SU-DHL-6 (cell line): Measurements from ENCODE around the gene ITGAE.
A peak's percentile ranks its signal among the peaks of the same experiment; 100 is the strongest.

ENCODE experiments used
- H2AFZ ChIP-seq: fragments of 200-600 bp; sonication (generic); 2 replicates; pipeline ENCODE4 v1.6.1; 2014; ENCODE audit warnings: low read depth, mild to moderate bottlenecking, moderate library complexity, mixed read lengths, antibody characterized with exemption, low read length; ENCODE audit not compliant: severe bottlenecking
- H3F3A ChIP-seq: fragments of 200-600 bp; shearing (Covaris generic); 2 replicates; pipeline ENCODE4 v1.6.0; 2016; ENCODE audit warnings: antibody characterized with exemption, mild to moderate bottlenecking; ENCODE audit not compliant: insufficient read depth
- H3K27ac ChIP-seq: fragments of 200-600 bp; sonication (generic); 2 replicates; pipeline ENCODE4 v1.5.1; 2016; ENCODE audit warnings: low read depth, mild to moderate bottlenecking, low read length, moderate library complexity, mixed read lengths
- H3K27me3 ChIP-seq: fragments of 200-600 bp; sonication (generic), shearing (Covaris generic); 2 replicates; pipeline ENCODE4 v1.6.0; 2014; ENCODE audit warnings: mild to moderate bottlenecking, low read length
- H3K36me3 ChIP-seq: fragments of 200-600 bp; sonication (generic); 2 replicates; pipeline ENCODE4 v1.6.1; 2014; ENCODE audit warnings: mild to moderate bottlenecking, low read length, mixed read lengths
- H3K4me2 ChIP-seq: fragments of 300-600, 200-600 bp; shearing (Covaris generic), sonication (generic); 2 replicates; pipeline ENCODE4 v1.6.0; 2014; ENCODE audit warnings: low read length, low read depth, mild to moderate bottlenecking; ENCODE audit not compliant: poor library complexity, severe bottlenecking
- H3K4me3 ChIP-seq: fragments of 200-600 bp; sonication (generic); 2 replicates; pipeline ENCODE4 v1.5.1; 2014; ENCODE audit warnings: antibody characterized with exemption, low read length, mild to moderate bottlenecking, mixed read lengths; ENCODE audit not compliant: insufficient read depth, poor library complexity, severe bottlenecking
- H3K79me2 ChIP-seq: fragments of 200-600 bp; sonication (generic); 2 replicates; pipeline ENCODE4 v1.6.1; 2014; ENCODE audit warnings: mild to moderate bottlenecking, low read length, moderate library complexity; ENCODE audit not compliant: insufficient read depth
- H3K9ac ChIP-seq: fragments of 200-600 bp; sonication (generic); 2 replicates; pipeline ENCODE4 v1.7.0; 2014; ENCODE audit warnings: mild to moderate bottlenecking, low read length
- H3K9me2 ChIP-seq: fragments of 200-600 bp; sonication (generic); replicated peaks from 2 replicates; pipeline ENCODE4 v1.6.1; 2014; ENCODE audit warnings: low read length; ENCODE audit not compliant: insufficient read depth
- H3K9me3 ChIP-seq: fragments of 200-600 bp; sonication (generic); 2 replicates; pipeline ENCODE4 v1.6.1; 2014; ENCODE audit warnings: low read length, mixed read lengths; ENCODE audit not compliant: insufficient read depth
- H4K20me1 ChIP-seq: fragments of 200-600 bp; sonication (generic); 2 replicates; pipeline ENCODE4 v1.6.1; 2014; ENCODE audit warnings: low read depth, mild to moderate bottlenecking, antibody characterized with exemption, low read length, moderate library complexity, mixed read lengths
- CTCF ChIP-seq: fragments of 200-600 bp; sonication (generic); IDR thresholded peaks from one replicate; pipeline ENCODE4 v1.5.1; 2017; ENCODE audit warnings: antibody characterized with exemption, mild to moderate bottlenecking, low read length, moderate library complexity; ENCODE audit not compliant: insufficient read depth, poor library complexity, severe bottlenecking
- EZH2phosphoT487 ChIP-seq: fragments of 200-600 bp; sonication (generic), shearing (Covaris generic); conservative IDR thresholded peaks from 2 replicates; pipeline ENCODE4 v1.6.1; 2018; ENCODE audit warnings: mild to moderate bottlenecking, antibody characterized with exemption, low read length, moderate library complexity, mixed read lengths

The ITGAE gene

GRCh38 chr17:3847165-3847670 is 46.2 kb upstream of the ITGAE start:
- Histone ChIP-seq H3K9me2 (no peaks in the 10 kb centered on the region), H3K9ac (no peak overlapping the region), H3K79me2 (peaks cover 19% of the 10 kb centered on the region), H3K27me3 (no peaks in the 10 kb centered on the region), H3F3A (0 out of 2 replicates have a peak, but pooled peaks cover 5% of the 10 kb centered on the region), H3K9me3 (no peaks in the 10 kb centered on the region), H3K4me3 (no peak overlapping the region), H3K4me2 (no peak overlapping the region), H4K20me1 (no peaks in the 10 kb centered on the region), H2AFZ (no peak overlapping the region), H3K27ac (no peak overlapping the region), H3K36me3 (no peaks in the 10 kb centered on the region)
- no peak for TF ChIP-seq EZH2phosphoT487
- TF ChIP-seq CTCF: no peak

GRCh38 chr17:3846437-3847164 is 45.6 kb upstream of the ITGAE start:
- Histone ChIP-seq H3K4me2 (peak overlapping the region; percentile 46), H3K9me2 (no peaks in the 10 kb centered on the region), H2AFZ (peak overlapping the region; percentile 6), H3F3A (0 out of 2 replicates have a peak, but pooled peaks cover 5% of the 10 kb centered on the region), H3K27me3 (no peaks in the 10 kb centered on the region), H3K36me3 (no peaks in the 10 kb centered on the region), H3K4me3 (no peak overlapping the region), H3K27ac (no peak overlapping the region), H4K20me1 (no peaks in the 10 kb centered on the region), H3K9me3 (no peaks in the 10 kb centered on the region), H3K9ac (no peak overlapping the region), H3K79me2 (peaks cover 19% of the 10 kb centered on the region)
- TF ChIP-seq EZH2phosphoT487 (no peak), CTCF (no peak)

GRCh38 chr17:3845621-3846436 is 44.8 kb upstream of the ITGAE start, which contains the start of gene NCBP3:
NCBP3 (minus strand) TSS chr17:3846246; CDS start chr17:3846223, 23 bp downstream.
- H2AFZ ChIP-seq: peak within 1 kb of the TSS; percentile 98
- no peaks in the 10 kb centered on the region for H4K20me1 ChIP-seq
- H3K27me3 ChIP-seq: no peaks in the 10 kb centered on the region
- no peaks in the 10 kb centered on the region for H3K9me3 ChIP-seq
- no peak for TF ChIP-seq EZH2phosphoT487
- peak; percentile 94 for TF ChIP-seq CTCF
- no peaks in the 10 kb centered on the region for H3K36me3 ChIP-seq
- peak within 1 kb of the TSS; percentile 95 for H3K4me3 ChIP-seq
- 0 out of 2 replicates have a peak, but pooled peaks cover 5% of the 10 kb centered on the region for H3F3A ChIP-seq
- H3K9me2 ChIP-seq: no peaks in the 10 kb centered on the region
- H3K9ac ChIP-seq: peak within 1 kb of the TSS; percentile 98
- H3K79me2 ChIP-seq: peaks cover 19% of the 10 kb centered on the region
- peak within 1 kb of the TSS; percentile 52 for H3K27ac ChIP-seq
- peak within 1 kb of the TSS; percentile 79 for H3K4me2 ChIP-seq
